GM19025 (cell line): ENCODE results near the gene TMED1.
"Not testable (repeated sequence)": the region's sequence is repeated elsewhere in the genome, so short reads cannot be mapped to it uniquely, and the experiment has no call there.

Experiments used
- ATAC-seq: cut with Tn5 transposase; IDR thresholded peaks from one replicate; pipeline ENCODE4 v1.9.1; 2021; ENCODE audit warnings: mild to moderate bottlenecking, low read depth, moderate library complexity; ENCODE audit not compliant: unreplicated experiment

The TMED1 gene

GRCh38 chr19:10835754-10836478, at the start of gene TMED1:
Gene TMED1, minus strand, starts transcription at chr19:10836212. Its CDS starts 21 bp downstream, at chr19:10836191.
- ATAC-seq = peak; percentile 71

GRCh38 chr19:10885201-10886169, 49.5 kb upstream of the TMED1 start:
- no peak for ATAC-seq

GRCh38 chr19:10884274-10884673, 48.3 kb upstream of the TMED1 start:
- ATAC-seq = no peak

GRCh38 chr19:10882108-10882457, 46.1 kb upstream of the TMED1 start:
- no peak for ATAC-seq

- ATAC-seq = no peak
Measured at GRCh38 chr19:10881403-10882107, 45.5 kb upstream of the TMED1 start.

- ATAC-seq = no peak
Measured at GRCh38 chr19:10878253-10878652, 42.2 kb upstream of the TMED1 start.

- not testable (repeated sequence) for ATAC-seq
Measured at GRCh38 chr19:10877608-10878007, 41.6 kb upstream of the TMED1 start.

- ATAC-seq = peak; percentile 63
Measured at GRCh38 chr19:10876459-10877240, 40.6 kb upstream of the TMED1 start.

- ATAC-seq = no peak
Measured at GRCh38 chr19:10874024-10874423, 38.0 kb upstream of the TMED1 start.

GRCh38 chr19:10872546-10873107, 36.6 kb upstream of the TMED1 start:
- no peak for ATAC-seq

- ATAC-seq = peak; percentile 2
Measured at GRCh38 chr19:10871711-10872545, 35.9 kb upstream of the TMED1 start.

- peak; percentile 72 for ATAC-seq
Measured at GRCh38 chr19:10870955-10871603, 35.1 kb upstream of the TMED1 start, which contains the start of gene CARM1. Gene CARM1, plus strand, starts transcription at chr19:10871553. Its CDS starts 150 bp downstream, at chr19:10871703.

- ATAC-seq = no peak
Measured at GRCh38 chr19:10870501-10870954, 34.5 kb upstream of the TMED1 start.

GRCh38 chr19:10869872-10870311, 33.9 kb upstream of the TMED1 start:
- ATAC-seq = not testable (repeated sequence)

GRCh38 chr19:10868872-10869547, 33.0 kb upstream of the TMED1 start:
- ATAC-seq = no peak

- ATAC-seq = no peak
Measured at GRCh38 chr19:10866495-10866894, 30.5 kb upstream of the TMED1 start.

- no peak for ATAC-seq
Measured at GRCh38 chr19:10864538-10864899, 28.5 kb upstream of the TMED1 start.
